Stimulated activated CD4-positive, alpha-beta T cell treated with anti-CD3 and anti-CD28 coated beads, TNF-alpha, amount 100 ng/mL, for 48 hours (primary cell): Measurements from ENCODE around the gene NINJ2.
"Not testable (repeated sequence)": the region's sequence is repeated elsewhere in the genome, so short reads cannot be mapped to it uniquely, and the experiment has no call there.

ENCODE experiments used
- DNase-seq, 3 donors: peaks; one replicate each; pipeline ENCODE4 v3.0.0-alpha.2; 2020; ENCODE audit warnings: low read depth in 3 of 3

NINJ2 gene

GRCh38 chr12:663293-663871 lies at the start of gene NINJ2:
Gene NINJ2, minus strand, starts transcription at chr12:663445. Its CDS starts 85 bp downstream, at chr12:663360.
- DNase-seq = no peak

DNA sequence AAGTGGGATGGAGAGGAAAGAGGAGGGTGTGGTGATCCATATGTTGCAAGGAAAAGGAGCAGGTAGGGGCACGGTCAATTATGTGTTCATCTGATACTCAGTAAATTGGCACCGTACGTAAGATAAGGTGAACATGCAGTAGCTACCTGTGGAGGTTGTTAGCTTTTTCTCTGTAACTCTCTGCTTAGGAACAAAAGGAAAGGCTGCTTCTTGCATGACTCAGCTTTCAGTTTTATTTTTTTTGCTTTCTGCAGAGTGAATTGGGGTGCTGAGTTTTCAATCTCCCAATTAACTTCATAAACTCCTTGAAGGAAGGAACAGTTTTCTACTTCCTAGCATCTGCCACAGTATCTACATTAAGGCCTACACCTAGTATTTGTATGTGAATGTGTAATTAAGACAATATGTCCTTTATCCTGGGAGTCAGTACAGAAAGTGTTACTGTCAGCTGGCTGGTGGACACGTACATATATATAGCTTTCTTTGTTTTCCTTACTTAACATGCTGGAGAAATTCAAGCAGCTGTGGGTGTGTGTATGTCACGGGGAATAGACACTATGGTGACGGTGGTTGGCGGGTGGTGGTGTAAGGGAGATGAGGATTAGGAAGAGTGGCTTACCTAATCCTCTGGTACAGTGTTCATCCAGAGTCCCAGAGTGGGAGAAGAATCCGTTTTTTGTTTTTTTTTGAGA lies 49.1 kb upstream of the NINJ2 start:
- no peak for DNase-seq

DNA sequence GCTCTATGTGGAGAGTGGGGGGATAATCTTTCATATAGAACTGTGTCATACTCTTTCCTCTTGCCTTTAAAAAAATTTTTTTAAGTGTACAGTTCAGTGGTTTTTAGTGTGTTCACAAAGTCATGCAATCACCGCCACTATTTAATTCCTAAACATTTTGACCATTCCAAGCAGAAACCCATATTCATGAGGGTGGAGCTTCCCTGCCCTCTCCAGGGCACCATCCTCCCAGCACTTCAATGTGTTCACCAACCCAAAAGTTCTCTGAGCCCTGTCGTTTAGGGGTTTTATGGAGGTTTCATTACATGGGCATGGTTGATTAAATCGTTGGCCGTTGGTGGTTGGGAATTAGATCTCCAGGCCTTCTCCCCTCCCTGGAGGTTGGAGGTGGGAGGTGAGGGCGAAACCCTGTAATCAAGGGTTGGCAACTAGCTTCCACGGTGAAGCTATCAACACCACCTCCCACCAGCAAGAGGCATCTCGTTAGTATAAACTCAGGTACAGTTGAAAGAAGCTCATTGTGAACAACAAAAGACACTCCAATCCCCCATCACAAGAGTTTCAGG lies 46.3 kb upstream of the NINJ2 start:
- DNase-seq = no peak

DNA sequence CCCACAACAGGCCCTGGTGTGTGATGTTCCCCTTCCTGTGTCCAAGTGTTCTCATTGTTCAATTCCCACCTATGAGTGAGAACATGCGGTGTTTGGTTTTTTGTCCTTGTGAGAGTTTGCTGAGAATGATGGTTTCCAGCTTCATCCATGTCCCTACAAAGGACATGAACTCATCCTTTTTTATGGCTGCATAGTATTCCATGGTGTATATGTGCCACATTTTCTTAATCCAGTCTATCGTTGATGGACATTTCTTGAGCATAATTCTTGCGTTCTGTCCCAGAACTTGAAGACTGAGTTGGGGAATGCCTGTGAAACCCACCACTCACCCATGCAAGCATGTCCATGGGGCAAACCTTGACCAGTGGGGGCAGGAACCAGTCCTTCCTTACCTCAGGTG lies 44.8 kb upstream of the NINJ2 start:
- DNase-seq = not testable (repeated sequence)

- DNase-seq = no peak
Observed at GRCh38 chr12:704516-705242, 41.4 kb upstream of the NINJ2 start.

DNA sequence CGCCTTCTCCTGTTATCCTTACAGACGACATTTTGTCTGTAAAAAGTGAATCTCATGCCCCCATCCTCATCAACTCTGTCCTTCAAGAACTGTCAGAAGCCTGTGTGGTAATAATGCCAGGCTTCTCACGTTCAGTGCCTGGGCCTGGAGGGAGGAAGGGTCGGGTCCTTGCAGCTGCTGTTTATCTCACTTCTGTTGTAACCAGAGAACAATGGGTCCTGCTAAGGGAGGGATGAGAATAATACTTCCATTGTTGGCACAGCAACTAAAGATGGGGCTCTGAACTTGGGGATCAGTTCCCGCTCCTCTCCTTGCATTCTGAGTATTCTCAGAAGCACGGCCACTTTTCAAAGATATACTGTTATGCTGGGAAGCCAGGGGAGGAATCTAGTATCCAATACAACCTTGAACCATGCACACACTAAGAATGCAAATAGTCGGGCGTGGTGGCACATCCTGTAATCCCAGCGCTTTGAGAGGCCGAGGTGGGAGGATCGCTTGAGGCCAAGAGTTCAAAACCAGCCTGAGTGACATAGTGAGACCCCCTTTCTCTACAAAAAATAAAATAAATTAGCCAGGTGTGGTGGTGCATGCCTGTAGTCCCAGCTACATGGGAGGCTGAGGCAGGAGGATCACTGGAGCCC lies 38.8 kb upstream of the NINJ2 start:
- no peak for DNase-seq

DNA sequence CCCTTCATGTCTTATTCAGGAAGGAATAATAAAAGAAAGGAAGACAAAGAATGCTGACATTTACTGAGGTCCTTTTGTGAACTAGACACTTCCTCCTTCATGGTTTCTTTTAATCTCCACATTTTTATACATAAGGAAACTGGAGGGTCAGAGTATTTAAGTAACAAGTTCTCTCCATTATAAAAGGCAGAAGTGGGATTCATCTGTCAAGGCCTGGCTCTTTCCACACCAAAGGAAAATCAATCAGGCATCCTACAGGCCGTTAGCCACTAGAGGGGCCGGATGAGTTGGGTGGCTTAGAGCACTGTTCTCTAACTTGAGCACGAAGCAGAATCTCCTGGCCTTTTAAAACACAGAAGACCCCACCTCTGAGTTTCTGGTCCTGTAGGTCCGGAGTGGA lies 36.8 kb upstream of the NINJ2 start:
- DNase-seq = no peak

DNA sequence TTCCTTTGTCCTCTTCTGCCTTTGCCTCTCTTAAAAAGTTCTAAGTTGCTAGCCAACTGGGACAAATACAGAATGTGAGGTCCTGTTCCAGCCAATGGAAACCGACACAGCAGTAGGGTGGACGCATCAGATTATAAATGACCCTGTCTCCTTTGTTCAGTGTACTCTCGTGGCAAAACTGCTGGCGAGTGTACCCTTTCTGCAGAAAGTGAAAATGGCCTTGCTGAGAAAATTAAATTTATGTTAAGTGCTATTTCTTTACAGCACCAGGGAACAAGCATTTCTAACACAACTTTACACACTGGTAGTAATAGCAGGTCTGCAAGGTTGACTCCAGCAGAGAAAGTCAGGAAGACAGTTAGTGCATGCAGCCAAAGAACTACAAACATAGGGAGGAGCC lies 35.0 kb upstream of the NINJ2 start:
- not testable (repeated sequence) for DNase-seq

- no peak for DNase-seq
Observed at GRCh38 chr12:697481-697880, 34.2 kb upstream of the NINJ2 start.

- no peak for DNase-seq
Observed at GRCh38 chr12:694734-695503, 31.7 kb upstream of the NINJ2 start.

DNA sequence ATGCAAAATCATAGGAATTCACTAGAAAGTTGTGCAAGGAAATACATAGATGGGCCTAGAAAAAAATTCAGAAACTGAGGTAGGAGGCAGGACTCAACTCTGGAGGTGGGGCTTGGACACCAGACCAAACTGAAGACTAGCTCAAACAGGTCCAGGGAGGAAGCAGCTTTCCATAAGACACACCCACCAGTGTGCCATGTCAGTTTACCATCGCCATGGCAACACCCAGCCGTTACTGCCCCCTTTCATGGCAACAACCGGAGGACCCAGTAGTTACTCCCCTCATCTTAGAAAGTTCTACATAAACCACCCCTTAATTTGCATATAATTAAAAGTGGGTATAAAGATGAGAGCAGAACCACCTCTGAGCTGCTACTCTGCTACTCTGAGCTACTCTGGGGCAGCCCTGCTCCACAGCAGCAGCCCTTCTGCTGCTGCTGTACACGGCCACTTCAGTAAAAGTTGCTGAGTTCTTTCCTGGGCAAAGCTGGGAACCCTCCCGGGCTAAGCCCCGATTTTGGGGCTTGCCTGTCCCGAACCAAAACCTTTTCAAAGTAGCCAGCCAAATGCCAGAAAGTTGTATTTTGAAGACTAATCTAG lies 30.8 kb upstream of the NINJ2 start:
- no peak for DNase-seq

DNA sequence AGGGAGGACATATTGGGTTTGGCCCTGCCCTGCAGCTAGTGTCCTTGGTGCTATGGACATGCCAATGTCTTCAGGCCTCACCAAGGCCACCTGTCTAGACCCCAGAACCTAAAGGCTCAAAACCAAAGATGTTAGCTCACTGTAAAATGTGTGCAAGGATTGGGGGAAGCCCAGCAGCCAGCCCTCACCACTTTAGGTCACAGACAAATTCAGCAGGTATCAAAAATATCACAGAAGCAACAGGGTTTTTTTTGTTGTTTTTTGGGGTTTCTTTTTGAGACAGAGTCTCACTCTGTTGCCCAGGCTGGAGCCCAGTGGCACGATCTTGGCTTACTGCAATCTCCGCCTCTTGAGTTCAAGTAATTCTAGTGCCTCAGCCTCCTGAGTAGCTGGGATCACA lies 29.0 kb upstream of the NINJ2 start:
- DNase-seq = no peak

DNA sequence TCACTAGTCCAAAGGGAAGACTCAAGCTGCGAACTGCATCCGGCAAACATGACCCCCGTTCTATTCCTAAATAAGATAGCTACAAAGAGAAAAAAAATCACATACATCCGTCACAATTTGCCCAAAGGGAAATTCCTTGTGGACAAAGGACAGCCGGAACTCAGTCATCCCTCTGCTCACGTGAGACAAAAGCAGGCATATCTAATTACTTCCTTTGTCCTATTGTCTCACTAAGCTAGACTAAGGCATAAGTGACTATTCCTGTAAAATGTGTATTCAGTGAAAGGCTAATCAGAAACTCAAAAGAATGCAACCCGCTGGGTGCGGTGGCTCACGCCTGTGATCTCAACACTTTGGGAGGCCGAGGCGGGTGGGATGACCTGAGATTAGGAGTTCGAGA lies 27.2 kb upstream of the NINJ2 start:
- DNase-seq = no peak

DNA sequence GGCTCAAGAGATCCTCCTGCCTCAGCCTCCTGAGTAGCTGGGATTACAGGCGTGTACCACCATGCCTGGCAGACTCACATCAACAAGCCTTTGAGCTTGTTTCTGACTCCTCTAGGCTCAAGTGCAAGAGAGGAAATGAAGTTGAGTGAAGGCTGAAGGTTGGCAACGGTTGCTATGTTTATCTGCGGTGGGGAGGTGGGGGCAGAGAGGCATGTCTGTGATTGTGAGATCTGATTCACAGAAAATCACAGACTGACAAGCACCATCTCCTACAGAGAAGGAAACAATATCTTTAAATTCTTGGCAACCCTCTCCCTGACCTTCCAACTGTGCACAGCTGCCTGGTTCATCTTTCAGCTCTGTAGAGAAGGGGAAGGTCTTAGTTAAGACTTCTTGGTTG lies 22.1 kb upstream of the NINJ2 start:
- peak; percentile 39 to 65 (median 57) for DNase-seq

GRCh38 chr12:684416-684815 lies 21.2 kb upstream of the NINJ2 start:
- no peak for DNase-seq

DNA sequence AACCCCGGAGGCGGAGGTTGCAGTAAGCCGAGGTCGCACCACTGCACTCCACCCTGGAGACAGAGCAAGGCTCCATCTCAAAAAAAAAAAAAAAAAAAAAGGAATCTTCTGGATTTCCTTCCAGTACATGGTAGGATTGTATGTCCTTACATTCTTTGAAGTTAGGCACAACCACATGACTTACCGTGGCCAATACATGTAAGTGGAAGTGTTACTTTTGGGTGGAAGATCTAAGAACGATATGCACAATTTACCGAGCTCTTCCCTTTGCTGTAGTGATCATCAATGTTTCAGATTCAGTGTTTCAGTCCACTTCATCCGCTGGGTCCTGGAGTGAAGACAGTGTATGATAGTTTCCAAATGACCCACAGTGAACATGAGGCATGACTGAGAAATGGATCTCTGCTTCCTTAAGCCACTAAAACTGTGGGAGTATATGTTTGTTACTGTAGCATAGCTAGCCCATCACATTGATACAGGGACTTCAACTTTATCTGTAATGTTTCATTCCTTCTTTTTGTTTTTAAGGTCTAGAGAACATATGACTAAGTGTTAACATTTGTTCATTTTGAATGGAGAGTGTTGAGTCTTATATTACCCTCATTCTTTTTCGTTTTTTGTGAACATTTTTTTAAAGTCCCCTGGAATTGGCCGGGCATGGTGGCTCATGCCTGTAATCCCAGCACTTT lies 18.5 kb upstream of the NINJ2 start:
- DNase-seq = no peak

DNA sequence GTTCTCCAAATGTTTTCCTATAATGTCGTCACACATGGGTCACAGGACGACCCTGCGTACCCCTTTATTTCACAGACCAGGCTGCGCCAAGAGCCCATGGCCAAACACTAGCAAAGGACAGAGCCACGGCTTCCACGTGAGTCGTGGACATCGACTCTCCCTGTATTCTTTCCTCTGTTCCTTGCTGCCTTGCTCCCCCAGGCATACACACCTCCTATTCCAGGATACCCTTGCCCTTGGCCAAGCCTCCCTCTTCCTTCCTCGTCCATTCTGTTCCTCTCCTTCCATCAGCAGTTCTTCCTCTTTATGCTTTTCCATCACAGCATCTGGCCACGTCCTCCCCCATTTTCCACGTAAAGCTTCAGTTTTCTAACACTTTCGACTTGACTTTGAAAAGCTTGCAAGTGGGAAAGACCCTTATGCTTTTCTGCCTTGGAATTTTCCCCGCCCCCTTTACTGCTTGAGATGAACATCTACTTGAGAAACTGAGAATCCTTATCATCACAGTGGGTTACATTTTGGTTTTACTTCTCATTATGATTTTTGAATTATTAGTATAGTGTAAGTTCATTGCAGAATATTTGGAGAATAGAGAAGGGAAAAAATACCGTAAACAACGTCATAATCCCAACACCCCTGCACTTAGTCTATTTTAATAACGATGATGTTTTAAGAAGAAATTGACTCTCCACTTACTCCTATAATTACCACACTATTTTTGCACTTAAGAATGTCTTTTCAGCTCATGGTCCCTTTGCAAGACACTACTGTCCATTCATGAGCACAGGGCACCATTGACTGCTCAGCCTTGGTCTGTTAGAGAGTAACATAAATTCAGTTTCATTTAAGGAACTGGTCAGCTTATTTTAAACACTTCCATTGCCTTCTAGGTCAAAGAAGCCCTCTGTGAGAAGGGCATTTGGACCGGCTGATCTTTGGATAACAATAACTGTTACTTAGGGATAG lies 15.8 kb upstream of the NINJ2 start:
- DNase-seq = no peak

- no peak for DNase-seq
Observed at GRCh38 chr12:675562-675961, 12.3 kb upstream of the NINJ2 start.

DNA sequence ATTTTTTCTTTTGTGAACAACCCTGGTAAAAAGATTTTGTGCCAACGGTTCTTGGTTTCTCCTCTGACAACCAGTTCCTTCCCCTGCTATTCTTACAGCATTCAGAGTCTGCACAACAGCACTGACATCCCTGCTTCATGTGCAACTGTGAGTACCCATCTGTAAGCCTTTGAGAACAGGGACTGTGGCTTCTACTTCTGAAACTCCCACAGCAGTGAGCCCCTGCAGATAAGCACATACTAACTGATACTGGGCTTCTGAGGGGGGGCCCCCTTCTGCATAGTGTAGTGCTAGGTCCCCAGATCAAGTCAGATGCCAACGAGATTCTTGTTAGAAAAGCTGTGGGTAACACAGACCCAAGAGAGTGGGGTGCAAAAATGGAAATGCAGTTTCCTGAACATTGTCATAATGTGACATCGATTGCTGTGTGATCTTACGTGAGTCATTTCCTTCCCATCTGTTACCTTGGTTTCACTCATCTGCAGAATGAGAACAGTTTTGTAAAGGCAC lies 11.1 kb upstream of the NINJ2 start:
- peak; percentile 65 to 86 (median 73) for DNase-seq
